Endodermal cell (in vitro differentiated cells): ENCODE measurements around the gene FNDC11. TPM values are rescaled to one million over a fixed set of nuclear protein-coding genes. Genes with fewer than 3 reads are reported as not detected.
"Not testable (repeated sequence)": the region's sequence is repeated elsewhere in the genome, so short reads cannot be mapped to it uniquely, and the experiment has no call there.

ENCODE experiments used
- DNase-seq: peaks from one replicate; pipeline ENCODE4 v3.0.0-alpha.2; 2017
- H3K27ac ChIP-seq: 2 replicates; pipeline ENCODE4 v1.5.1; 2013; ENCODE audit warnings: mild to moderate bottlenecking, low read depth, low read length, moderate library complexity
- H3K27me3 ChIP-seq: 2 replicates; pipeline ENCODE4 v1.6.1; 2013; ENCODE audit warnings: mild to moderate bottlenecking, low read length, moderate library complexity; ENCODE audit not compliant: insufficient read depth, control insufficient read depth, poor library complexity, severe bottlenecking
- H3K36me3 ChIP-seq: 2 replicates; pipeline ENCODE4 v1.7.0; 2013; ENCODE audit warnings: mild to moderate bottlenecking, low read length, moderate library complexity; ENCODE audit not compliant: control insufficient read depth, insufficient read depth
- H3K4me1 ChIP-seq: one replicate; pipeline ENCODE4 v1.7.0; 2013; ENCODE audit warnings: low read length; ENCODE audit not compliant: control insufficient read depth, insufficient read depth
- H3K4me3 ChIP-seq: 2 replicates; pipeline ENCODE4 v1.5.1; 2013; ENCODE audit warnings: mild to moderate bottlenecking, low read length, moderate library complexity
- H3K9ac ChIP-seq: 2 replicates; pipeline ENCODE4 v1.6.1; 2013; ENCODE audit warnings: mild to moderate bottlenecking, low read length, moderate library complexity; ENCODE audit not compliant: poor library complexity, severe bottlenecking; ENCODE audit errors: extremely low read depth
- H3K9me3 ChIP-seq: 2 replicates; pipeline ENCODE4 v1.6.1; 2013; ENCODE audit warnings: mild to moderate bottlenecking, low read length, moderate library complexity; ENCODE audit not compliant: control insufficient read depth
- H3K27ac Mint-ChIP-seq: 2 replicates; pipeline ENCODE4 v1.8.0; 2020; ENCODE audit warnings: mixed read lengths
- H3K27me3 Mint-ChIP-seq: 2 replicates; pipeline ENCODE4 v1.8.0; 2021; ENCODE audit warnings: mild to moderate bottlenecking, mixed read lengths; ENCODE audit not compliant: insufficient read depth
- H3K36me3 Mint-ChIP-seq: 2 replicates; pipeline ENCODE4 v1.8.0; 2020; ENCODE audit warnings: low read depth, mixed read lengths
- H3K4me1 Mint-ChIP-seq: 2 replicates; pipeline ENCODE4 v1.8.0; 2020; ENCODE audit warnings: mixed read lengths
- H3K4me3 Mint-ChIP-seq: 2 replicates; pipeline ENCODE4 v1.8.0; 2020; ENCODE audit warnings: mild to moderate bottlenecking, moderate library complexity, mixed read lengths
- H3K9me3 Mint-ChIP-seq: 2 replicates; pipeline ENCODE4 v1.8.0; 2020; ENCODE audit warnings: mild to moderate bottlenecking, mixed read lengths
- CTCF ChIP-seq: fragments of 200-600 bp; sonication (generic); conservative IDR thresholded peaks from 2 replicates; pipeline ENCODE4 v1.5.0; 2021; ENCODE audit warnings: antibody characterized with exemption, mild to moderate bottlenecking
- WGBS, 2 experiments: methylation state at CpG; one replicate each; pipeline versions ENCODE4 v1.1.5 to v1.1.7; 2013; ENCODE audit warnings: missing lambda C conversion rate in 2 of 2, mixed read lengths in 1 of 2; ENCODE audit not compliant: insufficient coverage in 1 of 2, insufficient read length in 1 of 2; 5-methylcytosine and 5-hydroxymethylcytosine counted together
- total RNA-seq, 2 donors: library from RNA; stranded (reverse); fragmentation: NEBNext Ultra II Directional in 1 of 2; extraction: Animal tissue kit (Norgen Biotek cat#: 25700) in 1 of 2; gene quantifications; 2 replicates in 1 of 2; 3 replicates in 1 of 2; pipeline ENCODE4 v1.2.1, GENCODE V29; 2021

Gene FNDC11
- total RNA-seq, 2 donors from 2014 or later, result 1.8 to 2.4 TPM

- no peak for DNase-seq
- H3K27me3 Mint-ChIP-seq, result no peaks in the 10 kb centered on the region
- Histone ChIP-seq H3K4me3 (no peak overlapping the region), H3K27ac (no peak overlapping the region), H3K27me3 (no peaks in the 10 kb centered on the region), H3K36me3 (peaks cover 7% of the 10 kb centered on the region), H3K4me1 (no peaks in the 10 kb centered on the region), H3K9me3 (no peaks in the 10 kb centered on the region), H3K9ac (no peak overlapping the region)
- no peaks in the 10 kb centered on the region for H3K4me1 Mint-ChIP-seq
- no peak overlapping the region for H3K4me3 Mint-ChIP-seq
- TF ChIP-seq CTCF, result no peak
- peaks cover 12% of the 10 kb centered on the region for H3K36me3 Mint-ChIP-seq
- H3K9me3 Mint-ChIP-seq, result no peaks in the 10 kb centered on the region
- no peak overlapping the region for H3K27ac Mint-ChIP-seq
- 93 to 96% methylated on average over 10 to 19 of the region's 19 CpGs for WGBS, 2 experiments
Observed at GRCh38 chr20:63557481-63557891, 3.5 kb downstream of the FNDC11 start.

GRCh38 chr20:63558804-63559484 is 5.0 kb downstream of the FNDC11 start:
- Histone ChIP-seq H3K27me3 (no peaks in the 10 kb centered on the region), H3K4me1 (no peaks in the 10 kb centered on the region), H3K9ac (no peak overlapping the region), H3K4me3 (no peak overlapping the region), H3K9me3 (no peaks in the 10 kb centered on the region), H3K36me3 (peaks cover 7% of the 10 kb centered on the region), H3K27ac (no peak overlapping the region)
- no peaks in the 10 kb centered on the region for H3K4me1 Mint-ChIP-seq
- H3K9me3 Mint-ChIP-seq, result no peaks in the 10 kb centered on the region
- WGBS, 2 experiments, result 96 to 98% methylated on average over 8 to 14 of the region's 14 CpGs
- no peak overlapping the region for H3K4me3 Mint-ChIP-seq
- no peaks in the 10 kb centered on the region for H3K27me3 Mint-ChIP-seq
- DNase-seq, result no peak
- no peak for TF ChIP-seq CTCF
- no peak overlapping the region for H3K27ac Mint-ChIP-seq
- peaks cover 12% of the 10 kb centered on the region for H3K36me3 Mint-ChIP-seq

GRCh38 chr20:63559485-63560332 is 5.8 kb downstream of the FNDC11 start:
- H3K4me1 Mint-ChIP-seq, H3K9ac ChIP-seq, H3K9me3 Mint-ChIP-seq, H3K27me3 Mint-ChIP-seq, H3K9me3 ChIP-seq, H3K27ac ChIP-seq, H3K4me3 Mint-ChIP-seq, H3K27ac Mint-ChIP-seq, H3K4me3 ChIP-seq, H3K36me3 ChIP-seq, H3K27me3 ChIP-seq, DNase-seq, H3K4me1 ChIP-seq: not testable (repeated sequence)
- peaks cover 12% of the 10 kb centered on the region for H3K36me3 Mint-ChIP-seq
- WGBS, 2 experiments, result 93% methylated on average over 18 to 30 of the region's 31 CpGs
